ENCODE measurements around the gene FERMT3. TPM values are rescaled to one million over a fixed set of nuclear protein-coding genes. Genes with fewer than 3 reads are reported as not detected.

Gene FERMT3
- total RNA-seq, 1 donor = 7.0 TPM

DNA sequence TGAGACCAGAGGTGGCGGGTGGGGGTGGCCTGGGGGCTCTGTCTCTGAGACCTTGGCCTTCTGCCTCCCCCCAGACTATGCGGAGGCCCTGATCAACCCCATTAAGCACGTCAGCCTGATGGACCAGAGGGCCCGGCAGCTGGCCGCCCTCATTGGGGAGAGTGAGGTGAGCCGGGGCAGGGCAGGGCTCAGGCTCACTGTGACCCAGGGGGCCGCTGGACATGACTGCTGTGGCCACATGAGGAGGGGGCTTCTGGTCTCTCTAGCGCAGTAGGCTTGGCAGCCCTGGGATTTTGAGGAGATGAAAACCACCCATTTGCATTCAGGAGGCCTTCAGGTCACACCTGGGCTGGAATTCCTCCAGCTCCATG is 57.4 kb downstream of the FERMT3 start:
- TF ChIP-seq, protein P1, sequence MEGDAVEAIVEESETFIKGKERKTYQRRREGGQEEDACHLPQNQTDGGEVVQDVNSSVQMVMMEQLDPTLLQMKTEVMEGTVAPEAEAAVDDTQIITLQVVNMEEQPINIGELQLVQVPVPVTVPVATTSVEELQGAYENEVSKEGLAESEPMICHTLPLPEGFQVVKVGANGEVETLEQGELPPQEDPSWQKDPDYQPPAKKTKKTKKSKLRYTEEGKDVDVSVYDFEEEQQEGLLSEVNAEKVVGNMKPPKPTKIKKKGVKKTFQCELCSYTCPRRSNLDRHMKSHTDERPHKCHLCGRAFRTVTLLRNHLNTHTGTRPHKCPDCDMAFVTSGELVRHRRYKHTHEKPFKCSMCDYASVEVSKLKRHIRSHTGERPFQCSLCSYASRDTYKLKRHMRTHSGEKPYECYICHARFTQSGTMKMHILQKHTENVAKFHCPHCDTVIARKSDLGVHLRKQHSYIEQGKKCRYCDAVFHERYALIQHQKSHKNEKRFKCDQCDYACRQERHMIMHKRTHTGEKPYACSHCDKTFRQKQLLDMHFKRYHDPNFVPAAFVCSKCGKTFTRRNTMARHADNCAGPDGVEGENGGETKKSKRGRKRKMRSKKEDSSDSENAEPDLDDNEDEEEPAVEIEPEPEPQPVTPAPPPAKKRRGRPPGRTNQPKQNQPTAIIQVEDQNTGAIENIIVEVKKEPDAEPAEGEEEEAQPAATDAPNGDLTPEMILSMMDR (IDR thresholded peaks at IDR 0.05; ENCODE audit: insufficient read depth, low read length) = no peak
- no peak for DNase-seq (ENCODE audit: low read depth)
- no peak overlapping the region for H3K4me3 ChIP-seq (ENCODE audit: low read depth, low read length)

DNA sequence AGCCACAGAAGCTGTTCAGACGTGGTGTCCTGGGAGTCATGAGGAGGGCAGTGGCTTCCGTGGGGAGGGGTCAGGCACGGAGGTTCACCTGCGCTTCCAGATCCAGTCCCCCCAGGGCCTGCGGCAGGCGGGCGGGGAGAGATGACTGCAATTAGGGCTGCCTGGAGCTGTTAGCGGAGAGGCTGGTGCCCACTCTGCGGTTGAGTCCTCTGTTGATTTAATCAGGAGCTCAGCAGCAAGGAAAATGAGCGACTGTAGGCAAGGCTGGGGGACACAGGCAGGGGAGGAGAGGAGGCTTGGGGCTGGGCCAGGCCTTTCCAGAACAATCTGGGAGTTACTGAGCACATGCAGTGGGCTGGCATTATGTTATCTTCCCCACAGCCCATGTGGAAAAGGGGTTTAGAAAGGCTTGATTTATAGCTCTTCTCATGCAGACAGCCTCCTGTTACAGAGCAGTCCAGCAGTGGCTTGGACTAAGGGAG is 57.9 kb downstream of the FERMT3 start:
- H3K4me3 ChIP-seq (ENCODE audit: low read depth, low read length) = no peak overlapping the region
- TF ChIP-seq, protein P1 (IDR thresholded peaks at IDR 0.05; ENCODE audit: insufficient read depth, low read length) = no peak
- no peak for DNase-seq (ENCODE audit: low read depth)

DNA sequence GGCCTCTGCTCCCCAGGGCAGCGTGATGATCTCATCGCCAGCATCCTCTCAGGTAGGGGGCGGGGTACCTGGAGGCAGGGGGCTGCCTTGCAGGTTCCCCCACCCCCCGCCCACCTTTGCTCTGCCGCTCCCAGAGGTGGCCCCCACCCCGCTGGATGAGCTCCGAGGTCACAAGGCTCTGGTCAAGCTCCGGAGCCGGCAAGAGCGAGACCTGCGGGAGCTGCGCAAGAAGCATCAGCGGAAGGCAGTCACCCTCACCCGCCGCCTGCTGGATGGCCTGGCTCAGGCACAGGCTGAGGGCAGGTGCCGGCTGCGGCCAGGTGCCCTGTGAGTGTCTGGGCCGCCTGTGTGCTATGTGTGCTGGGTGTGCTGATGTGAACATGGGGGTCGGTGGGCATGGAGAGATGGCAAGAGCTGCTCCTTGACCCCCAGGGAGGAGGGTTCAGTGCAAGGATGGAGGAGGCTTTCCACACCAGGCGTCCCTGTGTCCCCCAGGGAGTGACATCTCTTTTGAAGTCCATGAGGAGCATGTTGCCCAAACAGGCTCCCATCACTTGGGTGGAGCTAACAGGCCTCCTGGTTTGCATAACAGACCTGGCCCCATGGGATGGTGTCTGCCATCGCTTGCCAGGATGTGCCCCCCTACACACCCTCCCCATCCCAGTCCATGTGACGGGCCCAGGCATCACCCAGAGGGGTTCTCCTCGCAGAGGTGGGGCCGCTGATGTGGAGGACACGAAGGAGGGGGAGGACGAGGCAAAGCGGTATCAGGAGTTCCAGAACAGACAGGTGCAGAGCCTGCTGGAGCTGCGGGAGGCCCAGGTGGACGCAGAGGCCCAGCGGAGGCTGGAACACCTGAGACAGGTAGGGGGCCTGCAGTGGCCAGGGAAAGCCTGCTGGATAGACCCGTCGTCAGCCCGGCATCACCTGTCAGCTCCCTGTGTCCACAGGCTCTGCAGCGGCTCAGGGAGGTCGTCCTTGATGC is 58.9 kb downstream of the FERMT3 start:
- TF ChIP-seq, protein P1 (IDR thresholded peaks at IDR 0.05; ENCODE audit: insufficient read depth, low read length) = no peak
- no peak for DNase-seq (ENCODE audit: low read depth)
- no peak overlapping the region for H3K4me3 ChIP-seq (ENCODE audit: low read depth, low read length)

DNA sequence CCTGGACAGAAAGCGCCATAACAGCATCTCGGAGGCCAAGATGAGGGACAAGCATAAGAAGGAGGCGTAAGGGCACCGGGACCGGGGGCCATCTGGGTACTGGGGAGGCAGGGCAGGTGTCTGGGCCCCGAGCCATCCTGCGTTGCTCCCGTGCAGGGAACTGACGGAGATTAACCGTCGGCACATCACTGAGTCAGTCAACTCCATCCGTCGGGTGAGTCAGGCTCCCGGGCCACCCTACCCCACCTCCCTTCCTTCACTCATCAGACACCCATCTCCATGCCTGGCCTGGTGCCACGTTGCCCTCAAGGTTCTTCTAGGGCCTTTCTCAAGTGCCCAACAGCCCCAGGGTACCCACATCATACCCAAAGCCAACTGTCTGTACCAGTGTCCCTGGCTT is 59.8 kb downstream of the FERMT3 start:
- TF ChIP-seq, protein P1 (IDR thresholded peaks at IDR 0.05; ENCODE audit: insufficient read depth, low read length) = no peak
- no peak for DNase-seq (ENCODE audit: low read depth)

DNA sequence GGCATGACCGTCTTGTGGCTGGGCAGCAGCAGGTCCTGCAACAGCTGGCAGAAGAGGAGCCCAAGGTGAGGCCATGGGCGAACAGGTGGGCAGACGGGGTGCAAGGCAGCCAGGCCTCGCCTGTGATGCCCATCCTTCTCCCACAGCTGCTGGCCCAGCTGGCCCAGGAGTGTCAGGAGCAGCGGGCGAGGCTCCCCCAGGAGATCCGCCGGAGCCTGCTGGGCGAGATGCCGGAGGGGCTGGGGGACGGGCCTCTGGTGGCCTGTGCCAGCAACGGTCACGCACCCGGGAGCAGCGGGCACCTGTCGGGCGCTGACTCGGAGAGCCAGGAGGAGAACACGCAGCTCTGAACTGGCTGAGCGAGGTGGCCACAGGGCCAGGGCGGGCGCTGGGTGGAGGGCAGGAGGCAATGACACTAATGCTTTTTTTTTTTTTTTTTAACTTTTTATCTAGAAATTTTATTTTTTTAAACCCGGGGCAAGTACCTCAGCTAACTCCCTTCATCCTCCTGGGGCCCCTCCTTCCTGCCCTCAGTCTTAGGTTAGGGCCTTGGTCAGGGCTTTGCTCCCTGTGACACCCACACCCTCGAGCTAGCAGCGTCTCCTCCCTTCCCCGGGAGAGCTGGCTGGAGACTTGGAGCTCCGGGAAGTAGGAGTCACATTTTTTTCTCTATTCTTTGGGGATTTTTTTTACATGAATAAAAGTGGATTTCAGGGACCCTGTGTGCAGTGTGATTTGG is 60.9 kb downstream of the FERMT3 start:
- H3K4me3 ChIP-seq (ENCODE audit: low read depth, low read length) = no peak overlapping the region
- TF ChIP-seq, protein P1 (IDR thresholded peaks at IDR 0.05; ENCODE audit: insufficient read depth, low read length) = no peak
- DNase-seq (ENCODE audit: low read depth) = peak; percentile 39

More for the DNA sequence above, 59.8 kb downstream of the FERMT3 start:
- no peak overlapping the region for H3K4me3 ChIP-seq (ENCODE audit: low read depth, low read length)

DNA sequence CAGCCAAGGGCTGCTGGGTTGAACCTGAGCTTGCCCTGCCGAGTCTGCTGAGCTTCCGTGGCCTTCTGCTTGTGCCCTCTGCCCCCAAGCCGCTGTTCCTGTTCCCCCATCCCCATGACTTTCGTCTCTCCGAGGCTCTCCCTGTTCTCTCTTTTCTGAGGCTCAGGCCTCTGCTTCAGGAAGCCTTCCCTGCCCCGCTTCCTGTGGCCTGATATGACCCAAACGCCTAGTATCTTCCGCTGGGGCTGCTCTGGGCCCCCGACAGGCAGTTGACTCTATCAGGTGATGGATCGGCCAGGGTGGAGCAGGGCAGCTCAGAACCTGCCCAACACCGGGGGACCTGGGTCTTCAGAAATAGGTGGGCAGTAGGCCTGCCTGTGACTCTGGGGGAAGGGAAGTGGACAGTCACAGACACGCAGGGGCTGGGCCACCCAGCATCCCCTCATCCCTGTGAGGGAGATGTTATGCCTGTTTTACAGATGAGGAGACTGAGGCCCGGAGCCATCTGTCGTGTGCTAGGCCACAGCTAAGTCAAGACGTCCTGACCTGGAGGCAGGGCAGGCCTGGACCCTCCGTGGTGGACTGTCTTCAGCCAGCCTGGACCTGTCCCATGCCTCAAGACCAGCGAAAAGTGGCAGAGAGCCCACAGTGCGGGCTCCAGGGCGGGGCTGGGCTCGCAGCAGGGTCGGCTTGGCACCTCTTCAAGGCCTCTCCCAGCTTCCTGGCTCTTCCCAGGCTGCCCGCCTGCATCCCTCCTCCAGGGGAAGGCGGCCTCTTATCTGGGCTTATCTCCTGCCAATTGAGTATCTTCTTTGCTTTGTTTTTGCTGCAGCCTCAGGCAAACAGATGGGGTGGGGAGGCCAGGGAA is 61.7 kb downstream of the FERMT3 start:
- H3K4me3 ChIP-seq (ENCODE audit: low read depth, low read length) = peak overlapping the region; percentile 70
- TF ChIP-seq, protein P1 (IDR thresholded peaks at IDR 0.05; ENCODE audit: insufficient read depth, low read length) = peak; percentile 18
- DNase-seq (ENCODE audit: low read depth) = peak; percentile 86
